Breast epithelium (tissue), 4 donors: Measurements from ENCODE around the gene ZNF835. TPM values are rescaled to one million over a fixed set of nuclear protein-coding genes. Genes with fewer than 3 reads are reported as not detected.

Source experiments
- DNase-seq, 2 donors: peaks; one replicate each; pipeline ENCODE4 v3.0.0-alpha.2; 2019; ENCODE audit warnings: low spot score in 2 of 2
- H3K27ac ChIP-seq, 2 donors: fragments of 200-600 bp; sonication (generic) in 1 of 2; one replicate each; pipeline ENCODE4 v1.5.1; 2016 to 2019; ENCODE audit warnings: mild to moderate bottlenecking in 1 of 2
- H3K27me3 ChIP-seq, 2 donors: fragments of 200-600 bp; sonication (generic) in 1 of 2; one replicate each; pipeline versions ENCODE4 v1.5.1 to v1.6.0; 2017 to 2019; ENCODE audit warnings: control low read depth in 1 of 2, mild to moderate bottlenecking in 1 of 2
- H3K36me3 ChIP-seq: fragments of 200-600 bp; one replicate; pipeline ENCODE4 v1.5.1; 2019
- H3K4me1 ChIP-seq, 2 donors: fragments of 200-600 bp; sonication (generic); one replicate each; pipeline ENCODE4 v1.5.1; 2016 to 2019; ENCODE audit warnings: control low read depth in 1 of 2
- H3K4me3 ChIP-seq, 3 donors: fragments of 200-600 bp; sonication (generic); 1 replicate in 2 of 3; 2 replicates in 1 of 3; pipeline ENCODE4 v1.5.1; 2016 to 2019; ENCODE audit warnings: mild to moderate bottlenecking in 3 of 3, moderate library complexity in 2 of 3
- H3K9me3 ChIP-seq, 2 donors: fragments of 200-600 bp; sonication (generic) in 1 of 2; one replicate each; pipeline ENCODE4 v1.5.1; 2016 to 2019; ENCODE audit warnings: control low read depth in 1 of 2
- POLR2A ChIP-seq: fragments of 450-650 bp; IDR thresholded peaks from one replicate; pipeline ENCODE4 v1.6.1; 2016; ENCODE audit warnings: antibody characterized with exemption, mild to moderate bottlenecking, moderate library complexity
- POLR2AphosphoS5 ChIP-seq, 3 donors: sonication (generic); formaldehyde crosslinking; IDR thresholded peaks; one replicate each; pipeline ENCODE4 v1.6.1; 2017; ENCODE audit warnings: antibody characterized with exemption in 3 of 3
- intact Hi-C: fragments of 100-400 bp; cut with DNase I; formaldehyde crosslinking; loops from one replicate; pipeline ENCODE4 v1.15.1; 2023; ENCODE audit warnings: low total_unique reads
- total RNA-seq, 3 donors: library from RNA; depleted of rRNA; stranded (reverse); fragments of >200 nt; gene quantifications; one replicate each; pipeline ENCODE4 v1.1.0, GENCODE V29; 2016
- TF ChIP-seq, protein P1 (sequence below), 3 donors: fragments of 450-650 bp; IDR thresholded peaks; one replicate each; pipeline ENCODE4 v1.5.1; 2016 to 2017; ENCODE audit warnings: antibody characterized with exemption in 3 of 3, mild to moderate bottlenecking in 3 of 3, moderate library complexity in 3 of 3

Gene ZNF835
- total RNA-seq, 3 donors from 2014 or later = 3.6 to 8.0 (median 7.0) TPM

DNA sequence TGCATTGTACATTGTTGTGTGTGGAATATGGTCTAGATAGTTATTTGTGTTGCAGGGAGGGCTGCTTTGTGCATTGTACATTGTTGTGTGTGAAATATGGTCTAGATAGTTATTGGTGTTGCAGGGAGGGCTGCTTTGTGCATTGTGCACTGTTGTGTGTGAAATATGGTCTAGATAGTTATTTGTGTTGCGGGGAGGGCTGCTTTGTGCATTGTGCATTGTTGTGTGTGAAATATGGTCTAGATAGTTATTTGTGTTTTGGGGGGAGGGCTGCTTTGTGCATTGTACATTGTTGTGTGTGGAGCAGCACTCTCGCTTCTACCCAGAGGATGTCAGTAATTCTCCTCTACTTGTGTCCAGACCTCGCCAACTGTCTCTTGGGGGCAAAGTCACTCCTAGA, 36.3 kb upstream of the ZNF835 start:
- intact Hi-C loops = no loop called here
- TF ChIP-seq POLR2A = no peak
- TF ChIP-seq, protein P1, sequence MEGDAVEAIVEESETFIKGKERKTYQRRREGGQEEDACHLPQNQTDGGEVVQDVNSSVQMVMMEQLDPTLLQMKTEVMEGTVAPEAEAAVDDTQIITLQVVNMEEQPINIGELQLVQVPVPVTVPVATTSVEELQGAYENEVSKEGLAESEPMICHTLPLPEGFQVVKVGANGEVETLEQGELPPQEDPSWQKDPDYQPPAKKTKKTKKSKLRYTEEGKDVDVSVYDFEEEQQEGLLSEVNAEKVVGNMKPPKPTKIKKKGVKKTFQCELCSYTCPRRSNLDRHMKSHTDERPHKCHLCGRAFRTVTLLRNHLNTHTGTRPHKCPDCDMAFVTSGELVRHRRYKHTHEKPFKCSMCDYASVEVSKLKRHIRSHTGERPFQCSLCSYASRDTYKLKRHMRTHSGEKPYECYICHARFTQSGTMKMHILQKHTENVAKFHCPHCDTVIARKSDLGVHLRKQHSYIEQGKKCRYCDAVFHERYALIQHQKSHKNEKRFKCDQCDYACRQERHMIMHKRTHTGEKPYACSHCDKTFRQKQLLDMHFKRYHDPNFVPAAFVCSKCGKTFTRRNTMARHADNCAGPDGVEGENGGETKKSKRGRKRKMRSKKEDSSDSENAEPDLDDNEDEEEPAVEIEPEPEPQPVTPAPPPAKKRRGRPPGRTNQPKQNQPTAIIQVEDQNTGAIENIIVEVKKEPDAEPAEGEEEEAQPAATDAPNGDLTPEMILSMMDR (IDR thresholded peaks at IDR 0.05) = no peak
- TF ChIP-seq POLR2AphosphoS5 (IDR thresholded peaks at IDR 0.05) = no peak
- H3K4me3 ChIP-seq = no peak overlapping the region
- H3K27me3 ChIP-seq = no peaks in the 10 kb centered on the region
- H3K36me3 ChIP-seq = no peaks in the 10 kb centered on the region
- H3K27ac ChIP-seq = no peak overlapping the region
- DNase-seq = no peak
- peaks cover 0 to 18% of the 10 kb centered on the region in 2 donors for H3K9me3 ChIP-seq
- no peaks in the 10 kb centered on the region for H3K4me1 ChIP-seq

DNA sequence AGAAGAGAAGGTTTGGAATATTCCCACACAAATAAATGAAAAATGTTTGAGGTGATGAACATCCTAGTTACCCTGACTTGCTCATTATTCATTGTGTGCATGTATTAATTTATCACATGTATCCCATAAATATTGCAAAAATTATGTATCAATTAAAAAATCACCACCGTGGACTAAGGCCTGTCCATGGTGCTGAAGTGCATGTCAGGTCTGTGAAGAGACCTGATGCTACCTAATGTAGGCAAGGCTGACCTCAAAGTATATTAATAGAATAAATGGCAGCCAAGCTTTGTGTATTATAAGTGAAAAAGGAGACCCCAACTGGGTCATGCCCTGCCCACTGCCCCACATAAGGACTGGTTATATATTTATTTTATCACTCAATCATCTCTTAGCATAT, 34.4 kb upstream of the ZNF835 start:
- H3K36me3 ChIP-seq = no peaks in the 10 kb centered on the region
- H3K27ac ChIP-seq = no peak overlapping the region
- no peak overlapping the region for H3K4me3 ChIP-seq
- TF ChIP-seq POLR2AphosphoS5 (IDR thresholded peaks at IDR 0.05) = no peak
- TF ChIP-seq, protein P1 (IDR thresholded peaks at IDR 0.05) = no peak
- TF ChIP-seq POLR2A = no peak
- H3K27me3 ChIP-seq = no peaks in the 10 kb centered on the region
- peaks cover 0 to 18% of the 10 kb centered on the region in 2 donors for H3K9me3 ChIP-seq
- no peak for DNase-seq
- H3K4me1 ChIP-seq = no peaks in the 10 kb centered on the region
- intact Hi-C loops = no loop called here

DNA sequence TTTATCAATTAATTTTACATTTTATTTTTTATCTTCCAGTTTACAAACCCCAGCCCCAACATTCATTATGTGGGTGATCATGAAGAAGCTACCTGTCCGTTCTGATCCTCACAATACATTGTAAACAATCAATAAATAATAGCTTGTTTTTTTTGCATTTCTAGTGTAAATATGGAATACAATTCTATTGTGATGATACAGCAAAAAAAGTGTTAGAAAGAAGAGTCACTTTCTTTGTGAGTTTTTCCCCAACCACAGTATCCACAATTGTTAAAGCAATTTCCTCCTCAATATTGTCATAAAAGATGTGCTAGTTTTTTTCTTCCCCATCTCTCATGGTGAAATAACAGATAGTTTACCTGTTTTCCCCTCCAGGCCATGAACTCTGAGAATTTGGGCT, 30.3 kb upstream of the ZNF835 start:
- Histone ChIP-seq H3K4me1 (no peaks in the 10 kb centered on the region), H3K27ac (no peak overlapping the region), H3K36me3 (no peaks in the 10 kb centered on the region), H3K9me3 (peaks cover 6 to 18% of the 10 kb centered on the region in 2 donors), H3K4me3 (no peak overlapping the region), H3K27me3 (no peaks in the 10 kb centered on the region)
- no peak for TF ChIP-seq POLR2AphosphoS5 (IDR thresholded peaks at IDR 0.05)
- TF ChIP-seq POLR2A = no peak
- TF ChIP-seq, protein P1 (IDR thresholded peaks at IDR 0.05) = no peak
- DNase-seq = no peak
- intact Hi-C loops = no loop called here

DNA sequence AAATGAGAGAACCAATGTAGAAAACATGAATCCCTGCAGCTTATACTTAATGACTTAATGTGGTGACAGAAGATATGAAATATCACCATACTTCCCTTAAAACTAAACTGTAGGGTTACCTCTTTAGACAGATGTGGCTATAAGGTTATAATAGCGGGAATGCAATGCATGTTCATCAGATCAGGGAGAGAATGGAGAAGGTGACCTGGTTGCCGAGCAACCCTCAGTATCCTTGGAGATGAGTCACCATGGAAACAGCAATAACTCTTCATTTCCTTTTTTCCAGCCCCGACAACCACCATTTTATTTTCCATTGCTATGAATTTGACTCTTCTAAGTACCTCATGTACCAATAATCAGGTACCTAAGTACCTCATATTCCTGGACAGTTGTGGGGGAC, 28.0 kb upstream of the ZNF835 start:
- Histone ChIP-seq H3K4me1 (no peaks in the 10 kb centered on the region), H3K27me3 (no peaks in the 10 kb centered on the region), H3K36me3 (no peaks in the 10 kb centered on the region), H3K9me3 (peaks cover 6 to 9% of the 10 kb centered on the region in 2 donors), H3K4me3 (no peak overlapping the region), H3K27ac (no peak overlapping the region)
- intact Hi-C loops = no loop called here
- no peak for DNase-seq
- TF ChIP-seq POLR2A (no peak), POLR2AphosphoS5 (IDR thresholded peaks at IDR 0.05) (no peak)
- TF ChIP-seq, protein P1 (IDR thresholded peaks at IDR 0.05) = no peak

DNA sequence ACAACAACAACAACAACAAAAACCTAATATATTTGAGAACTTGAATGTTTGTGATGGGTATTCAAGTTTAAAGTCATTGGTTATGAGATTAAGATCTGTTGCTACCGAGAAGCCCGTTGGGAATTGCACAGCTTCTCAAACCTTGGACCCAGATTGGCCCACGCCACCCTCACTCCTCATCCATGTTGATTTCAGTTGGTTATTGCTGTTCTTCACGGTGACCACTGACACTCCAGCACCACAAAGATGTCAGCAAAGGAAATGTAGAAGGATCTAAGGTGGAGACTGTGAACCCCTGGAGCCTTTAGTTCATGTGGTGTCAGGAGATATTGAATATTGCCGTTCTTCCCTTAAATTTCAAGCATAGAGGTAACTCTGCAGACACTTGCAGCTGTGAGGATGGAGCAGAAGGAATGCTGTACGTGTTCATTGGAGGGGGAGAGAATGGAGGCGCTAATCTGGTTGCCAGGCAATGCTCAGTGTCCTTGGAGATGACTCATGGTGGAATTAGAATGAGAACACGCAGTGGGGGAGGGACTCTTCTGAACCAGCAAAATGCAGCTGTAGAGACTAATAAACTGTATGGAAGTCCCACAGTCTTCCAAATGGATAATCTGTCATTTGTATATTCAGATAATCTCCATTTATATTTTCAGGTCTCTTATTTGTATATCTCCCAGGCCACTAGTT, 20.8 kb upstream of the ZNF835 start:
- H3K4me3 ChIP-seq = no peak overlapping the region
- TF ChIP-seq, protein P1 (IDR thresholded peaks at IDR 0.05) = no peak
- TF ChIP-seq POLR2AphosphoS5 (IDR thresholded peaks at IDR 0.05) (no peak), POLR2A (no peak)
- DNase-seq = no peak
- H3K27ac ChIP-seq = no peak overlapping the region
- H3K9me3 ChIP-seq = no peaks in the 10 kb centered on the region
- no peaks in the 10 kb centered on the region for H3K36me3 ChIP-seq
- no peaks in the 10 kb centered on the region for H3K4me1 ChIP-seq
- no peaks in the 10 kb centered on the region for H3K27me3 ChIP-seq
- intact Hi-C loops = no loop called here
